Ascending aorta (tissue), 2 donors: ENCODE results near the gene LTBP3. TPM values are rescaled to one million over a fixed set of nuclear protein-coding genes. Genes with fewer than 3 reads are reported as not detected.

Experiments used
- DNase-seq, 2 donors: peaks; one replicate each; pipeline ENCODE4 v3.0.0-alpha.2; 2019; ENCODE audit warnings: low spot score in 2 of 2
- H3K27ac ChIP-seq, 2 donors: fragments of 200-600 bp; sonication (generic); one replicate each; pipeline ENCODE4 v1.5.1; 2016 to 2017; ENCODE audit warnings: mild to moderate bottlenecking in 1 of 2
- H3K27me3 ChIP-seq: fragments of 200-600 bp; sonication (generic); one replicate; pipeline ENCODE4 v1.5.1; 2017
- H3K36me3 ChIP-seq, 2 donors: fragments of 200-600 bp; sonication (generic); one replicate each; pipeline ENCODE4 v1.5.1; 2016
- H3K4me1 ChIP-seq, 2 donors: fragments of 200-600 bp; sonication (generic); one replicate each; pipeline ENCODE4 v1.5.1; 2016 to 2017; ENCODE audit warnings: mild to moderate bottlenecking in 1 of 2
- H3K4me3 ChIP-seq, 2 donors: fragments of 200-600 bp; sonication (generic); one replicate each; pipeline ENCODE4 v1.5.1; 2016 to 2017; ENCODE audit warnings: mild to moderate bottlenecking in 1 of 2
- H3K9me3 ChIP-seq, 2 donors: fragments of 200-600 bp; sonication (generic); one replicate each; pipeline ENCODE4 v1.5.1; 2016
- CTCF ChIP-seq, 3 experiments: fragments of 200-600 bp in 2 of 3; fragments of 450-650 bp in 1 of 3; sonication (generic) in 2 of 3; IDR thresholded peaks; one replicate each; pipeline ENCODE4 v1.5.1; 2016 to 2019; ENCODE audit warnings: antibody characterized with exemption in 3 of 3, mild to moderate bottlenecking in 1 of 3, moderate library complexity in 1 of 3
- intact Hi-C: fragments of 100-400 bp; cut with DNase I; formaldehyde crosslinking; loops from one replicate; pipeline ENCODE4 v1.15.1; 2023
- total RNA-seq: library from RNA; depleted of rRNA; stranded (reverse); fragments of >200 nt; gene quantifications from one replicate; pipeline ENCODE4 v1.1.0, GENCODE V29; 2016

The LTBP3 gene
- total RNA-seq = 702 TPM

GRCh38 chr11:65558002-65558929 is at the start of gene LTBP3:
Gene LTBP3 (minus strand): TSS chr11:65558359. CDS start chr11:65557959, 400 bp downstream.
- Histone ChIP-seq H3K27me3 (no peaks in the 10 kb centered on the region), H3K4me3 (peak within 1 kb of the TSS; percentile 79 to 82), H3K4me1 (peaks cover 26 to 69% of the 10 kb centered on the region in 2 donors), H3K27ac (peak within 1 kb of the TSS; percentile 97 to 99), H3K36me3 (peaks cover 8% of the 10 kb centered on the region in 2 donors), H3K9me3 (no peaks in the 10 kb centered on the region)
- intact Hi-C loops = loop anchor here (1.0 to 5.0 kb wide), 3 partner anchors 12 to 104 kb away; partner anchors contain the start of genes RELA and ZNRD2
- DNase-seq = peak in 1 of 2 donors; percentile 93
- TF ChIP-seq CTCF (IDR thresholded peaks at IDR 0.05) = no peak

GRCh38 chr11:65606876-65607613 is 48.9 kb upstream of the LTBP3 start:
- H3K4me3 ChIP-seq = peak overlapping the region; percentile 40 to 43
- intact Hi-C loops = loop anchor here (2.0 kb wide), 1 partner anchor 30 kb away; the partner anchor contains the start of gene EHBP1L1
- H3K4me1 ChIP-seq = peaks cover 0 to 27% of the 10 kb centered on the region in 2 donors
- H3K36me3 ChIP-seq = peaks cover 37 to 52% of the 10 kb centered on the region in 2 donors
- H3K27me3 ChIP-seq = no peaks in the 10 kb centered on the region
- peak overlapping the region; percentile 73 to 80 for H3K27ac ChIP-seq
- TF ChIP-seq CTCF (IDR thresholded peaks at IDR 0.05) = no peak
- peak; percentile 74 to 97 for DNase-seq
- H3K9me3 ChIP-seq = no peaks in the 10 kb centered on the region

GRCh38 chr11:65604258-65604657 is 46.1 kb upstream of the LTBP3 start:
- no peak for TF ChIP-seq CTCF (IDR thresholded peaks at IDR 0.05)
- no peak for DNase-seq
- no peaks in the 10 kb centered on the region for H3K27me3 ChIP-seq
- intact Hi-C loops = no loop called here
- H3K36me3 ChIP-seq = peaks cover 44 to 61% of the 10 kb centered on the region in 2 donors
- no peaks in the 10 kb centered on the region for H3K9me3 ChIP-seq
- H3K4me1 ChIP-seq = peaks cover 0 to 15% of the 10 kb centered on the region in 2 donors
- peak overlapping the region in 1 of 2 donors; percentile 8 for H3K27ac ChIP-seq
- no peak overlapping the region for H3K4me3 ChIP-seq

GRCh38 chr11:65599955-65600246 is 41.7 kb upstream of the LTBP3 start:
- TF ChIP-seq CTCF (IDR thresholded peaks at IDR 0.05) = no peak
- H3K4me3 ChIP-seq = no peak overlapping the region
- peaks cover 43 to 60% of the 10 kb centered on the region in 2 donors for H3K36me3 ChIP-seq
- no peak overlapping the region for H3K27ac ChIP-seq
- H3K27me3 ChIP-seq = no peaks in the 10 kb centered on the region
- intact Hi-C loops = no loop called here
- no peak for DNase-seq
- H3K4me1 ChIP-seq = no peaks in the 10 kb centered on the region
- no peaks in the 10 kb centered on the region for H3K9me3 ChIP-seq

GRCh38 chr11:65599216-65599954 is 41.2 kb upstream of the LTBP3 start:
- Histone ChIP-seq H3K27me3 (no peaks in the 10 kb centered on the region), H3K4me1 (no peaks in the 10 kb centered on the region), H3K27ac (no peak overlapping the region), H3K36me3 (peaks cover 38 to 54% of the 10 kb centered on the region in 2 donors), H3K4me3 (no peak overlapping the region), H3K9me3 (no peaks in the 10 kb centered on the region)
- intact Hi-C loops = no loop called here
- no peak for TF ChIP-seq CTCF (IDR thresholded peaks at IDR 0.05)
- DNase-seq = no peak
